ENCODE results near the gene GOLGA3.
A peak's percentile ranks its signal among the peaks of the same experiment; 100 is the strongest.
"Not testable (repeated sequence)": the region's sequence is repeated elsewhere in the genome, so short reads cannot be mapped to it uniquely, and the experiment has no call there.

Gene GOLGA3

GRCh38 chr12:132828706-132829534 lies at the start of gene GOLGA3:
Gene GOLGA3, minus strand, starts transcription at chr12:132828869. Its CDS starts 6,741 bp downstream, at chr12:132822128.
- peak; percentile 94 for DNase-seq

GRCh38 chr12:132874620-132875019 lies 46.0 kb upstream of the GOLGA3 start:
- DNase-seq = not testable (repeated sequence)

- DNase-seq = no peak
Observed at GRCh38 chr12:132874175-132874574, 45.5 kb upstream of the GOLGA3 start.

GRCh38 chr12:132873724-132874123 lies 45.1 kb upstream of the GOLGA3 start:
- DNase-seq = no peak

DNA sequence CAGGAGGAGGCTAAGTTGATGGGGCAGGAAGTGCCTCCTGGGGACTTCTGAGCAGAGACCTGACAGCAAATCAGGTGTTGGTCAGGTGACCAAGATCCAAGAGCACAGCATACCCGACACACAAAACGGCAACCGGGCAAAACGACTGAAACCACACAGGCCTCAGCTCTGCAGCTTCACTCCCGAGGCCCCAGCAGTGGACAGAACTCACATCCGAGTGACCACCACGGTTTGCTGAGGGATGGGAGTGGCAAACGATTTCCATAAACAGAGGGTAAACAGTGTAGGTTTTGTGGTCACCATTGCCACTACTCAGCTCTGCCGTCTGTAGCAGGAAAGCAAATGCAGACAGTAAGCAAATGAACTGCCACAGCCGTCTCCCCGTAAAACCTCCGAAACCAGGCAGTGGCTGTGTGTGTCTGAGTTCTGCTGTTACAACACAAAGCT lies 44.3 kb upstream of the GOLGA3 start:
- no peak for DNase-seq

DNA sequence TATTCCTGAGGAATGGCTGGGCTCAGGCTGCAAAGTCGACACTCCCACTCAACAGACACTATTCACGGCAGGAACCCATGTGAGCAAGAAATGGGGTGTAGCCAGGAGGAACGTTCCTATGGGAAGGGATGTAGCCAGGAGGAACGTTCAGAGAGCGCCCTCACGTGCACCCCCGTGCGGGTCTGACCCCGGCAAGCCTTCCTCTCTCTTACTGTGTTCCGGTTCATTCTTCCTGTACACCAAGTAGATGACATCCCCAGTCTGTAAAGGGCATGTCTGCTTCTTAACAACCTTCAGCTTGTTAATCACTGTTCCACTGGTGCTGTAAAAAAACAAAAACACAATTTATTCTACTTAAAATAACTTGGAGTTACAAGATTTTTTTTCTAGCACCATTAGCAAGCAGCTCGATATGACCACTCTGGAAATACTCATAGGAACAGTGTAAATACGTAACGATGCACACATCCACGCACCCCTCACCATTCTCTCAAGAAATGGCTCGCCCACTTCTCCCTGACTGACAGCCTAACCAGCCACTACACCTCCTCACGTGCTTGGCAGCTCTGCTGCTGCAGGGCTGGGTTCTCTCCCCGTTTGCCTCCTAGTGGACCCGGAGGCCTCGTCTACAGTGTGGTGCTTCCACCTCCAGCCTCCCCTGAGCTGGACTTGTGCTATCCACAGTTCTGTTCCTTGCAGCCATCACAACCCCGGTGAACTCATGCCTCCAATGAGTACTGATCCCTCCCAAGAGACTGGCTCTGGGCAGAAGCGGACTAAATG lies 43.6 kb upstream of the GOLGA3 start:
- no peak for DNase-seq

- DNase-seq = no peak
Observed at GRCh38 chr12:132869551-132869950, 40.9 kb upstream of the GOLGA3 start.

DNA sequence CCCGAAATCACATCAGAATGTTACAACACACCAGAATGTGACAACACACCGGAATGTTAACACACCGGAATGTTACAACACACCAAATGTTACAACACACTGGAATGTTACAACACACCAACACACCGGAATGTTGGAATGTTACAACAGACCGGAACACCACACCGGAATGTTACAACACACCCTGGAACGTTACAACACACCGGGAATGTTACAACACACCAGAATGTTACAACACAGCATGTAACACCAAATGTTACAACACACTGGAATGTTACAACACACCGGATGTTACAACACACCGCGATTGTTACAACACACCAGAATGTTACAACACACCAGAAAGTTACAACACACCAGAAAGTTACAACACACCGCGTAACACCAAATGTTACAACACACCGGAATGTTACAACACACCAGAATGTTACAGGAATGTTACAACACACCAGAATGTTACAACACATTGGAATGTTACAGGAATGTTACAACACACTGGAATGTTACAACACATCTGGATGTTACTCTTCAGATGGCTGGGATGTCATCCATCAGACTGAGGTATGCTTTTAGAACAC lies 37.7 kb upstream of the GOLGA3 start:
- no peak for DNase-seq

- DNase-seq = no peak
Observed at GRCh38 chr12:132861558-132861957, 32.9 kb upstream of the GOLGA3 start.

DNA sequence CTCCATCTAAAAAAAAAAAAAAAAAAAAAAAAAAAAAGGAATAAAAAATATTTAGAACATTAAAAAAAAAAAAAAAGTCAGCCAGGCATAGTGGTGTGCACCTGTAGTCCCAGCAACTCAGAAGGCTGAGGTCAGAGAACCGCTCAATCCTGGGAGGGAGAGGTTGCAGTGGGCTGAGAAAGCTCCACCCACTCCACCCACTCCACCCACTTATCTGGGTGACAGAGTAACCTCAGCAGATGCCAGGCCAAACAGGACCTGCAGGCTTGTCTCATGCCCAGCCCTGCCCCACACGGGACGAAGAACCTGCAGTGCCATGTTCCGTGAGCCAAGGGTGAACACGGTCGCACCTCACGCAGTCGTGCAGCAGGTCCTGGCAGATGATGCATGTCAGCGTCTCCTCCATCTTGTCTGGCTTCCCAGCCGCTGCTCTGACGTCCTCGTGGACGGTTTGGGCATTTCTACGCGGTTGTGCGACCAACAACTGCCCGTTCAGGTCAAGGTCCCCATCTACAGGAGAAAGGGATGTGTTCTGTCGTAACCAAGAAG lies 30.1 kb upstream of the GOLGA3 start:
- no peak for DNase-seq

GRCh38 chr12:132857019-132857418 lies 28.4 kb upstream of the GOLGA3 start:
- DNase-seq = not testable (repeated sequence)

DNA sequence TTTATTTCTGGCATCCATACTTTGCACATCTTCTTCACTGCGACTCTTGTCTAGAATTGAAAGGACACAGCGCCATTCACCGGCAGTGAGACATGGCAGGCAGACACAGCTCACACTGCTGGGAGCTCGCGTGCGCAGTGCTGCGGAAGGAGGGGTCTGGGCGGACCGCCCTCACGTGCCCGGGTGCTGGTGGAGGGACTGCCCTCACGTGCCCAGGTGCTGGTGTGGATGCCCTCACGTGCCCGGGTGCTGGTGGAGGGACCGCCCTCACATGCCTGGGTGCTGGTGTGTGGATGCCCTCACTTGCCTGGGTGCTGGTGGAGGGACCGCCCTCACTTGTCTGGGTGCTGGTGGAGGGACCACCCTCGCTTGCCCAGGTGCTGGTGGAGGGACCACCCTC lies 27.9 kb upstream of the GOLGA3 start:
- DNase-seq = no peak

DNA sequence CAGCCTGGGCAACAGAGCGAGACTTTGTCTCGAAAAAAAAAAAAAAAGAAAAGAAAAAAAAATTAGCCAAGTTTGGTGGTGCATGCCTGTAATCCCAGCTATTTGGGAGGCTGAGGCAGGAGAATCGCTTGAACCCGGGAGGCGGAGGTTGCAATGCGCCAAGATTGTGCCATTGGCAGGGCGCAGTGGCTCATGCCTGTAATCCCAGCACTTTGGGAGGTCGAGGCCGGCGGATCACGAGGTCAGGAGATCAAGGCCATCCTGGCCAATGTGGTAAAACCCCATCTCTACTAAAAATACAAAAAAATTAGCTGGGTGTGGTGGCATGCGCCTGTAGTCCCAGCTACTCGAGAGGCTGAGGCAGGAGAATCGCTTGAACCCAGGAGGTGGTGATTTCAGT lies 26.5 kb upstream of the GOLGA3 start:
- not testable (repeated sequence) for DNase-seq

- DNase-seq = no peak
Observed at GRCh38 chr12:132853285-132854092, 24.8 kb upstream of the GOLGA3 start.

GRCh38 chr12:132852496-132852895 lies 23.8 kb upstream of the GOLGA3 start:
- no peak for DNase-seq

- DNase-seq = no peak
Observed at GRCh38 chr12:132851465-132851864, 22.8 kb upstream of the GOLGA3 start.

GRCh38 chr12:132850291-132850690 lies 21.6 kb upstream of the GOLGA3 start:
- DNase-seq = no peak

GRCh38 chr12:132848521-132848920 lies 19.9 kb upstream of the GOLGA3 start:
- DNase-seq = no peak

GRCh38 chr12:132847363-132848356 lies 19.0 kb upstream of the GOLGA3 start:
- DNase-seq = no peak

DNA sequence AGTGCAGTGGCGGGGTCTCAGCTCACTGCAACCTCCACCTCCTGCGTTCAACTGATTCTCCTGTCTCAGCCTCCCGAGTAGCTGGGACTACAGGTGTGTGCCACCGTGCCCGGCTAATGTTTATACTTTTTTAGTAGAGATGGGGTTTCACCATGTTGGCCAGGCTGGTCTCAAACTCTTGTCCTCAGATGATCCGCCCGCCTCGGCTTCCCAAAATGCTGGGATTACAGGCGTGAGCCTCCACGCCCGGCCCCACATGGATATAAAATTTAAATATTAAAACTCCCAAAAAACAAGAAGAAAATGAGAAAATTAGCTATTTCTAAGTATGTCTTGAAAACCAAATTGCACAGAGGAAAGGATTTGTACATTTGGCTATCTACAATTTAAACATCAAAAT lies 16.0 kb upstream of the GOLGA3 start:
- DNase-seq = not testable (repeated sequence)

- no peak for DNase-seq
Observed at GRCh38 chr12:132842449-132843045, 13.9 kb upstream of the GOLGA3 start.
